Measurements from ENCODE around the gene DRC7. TPM values are rescaled to one million over a fixed set of nuclear protein-coding genes. Genes with fewer than 3 reads are reported as not detected.

DRC7 gene
- total RNA-seq, 1 experiment from 2014 or later, result not detected

DNA sequence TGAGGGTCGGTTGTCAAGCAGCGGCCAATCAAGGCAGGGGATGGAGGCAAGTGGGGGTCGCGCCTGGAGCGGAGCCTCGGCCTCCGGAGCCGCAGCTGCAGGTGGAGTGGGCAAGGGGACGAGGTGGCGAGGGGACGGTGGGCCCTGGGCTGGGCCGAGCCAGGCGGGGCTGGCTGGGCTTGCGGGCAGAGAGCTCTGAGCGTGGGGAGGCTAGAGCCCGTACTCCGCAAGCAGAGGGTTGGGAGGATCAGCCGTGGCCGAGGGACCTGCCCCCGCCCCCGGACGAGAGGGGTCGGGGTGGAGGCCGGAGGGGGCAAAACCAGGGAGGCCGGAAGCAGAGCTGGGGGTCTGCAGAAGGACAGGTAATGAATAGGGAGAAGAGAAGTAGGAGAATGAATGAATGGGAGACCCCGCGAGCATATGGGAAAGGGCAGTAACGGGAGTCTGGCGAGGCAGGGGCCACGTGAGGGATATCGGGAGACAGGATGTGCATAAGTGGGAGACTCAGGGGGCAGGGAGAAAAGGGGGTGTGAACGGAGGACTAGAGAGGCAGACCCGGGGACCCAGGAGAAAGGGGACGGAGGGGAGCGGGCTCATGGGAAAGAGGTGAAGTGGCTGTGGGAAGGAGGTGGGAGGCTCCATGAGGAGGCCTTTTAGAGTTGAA lies 41.3 kb downstream of the DRC7 start, which contains the start of gene KATNB1:
TSS of gene KATNB1 (plus strand) at position 16 of the 664 bp plus-strand sequence. CDS start 1,474 bp downstream, outside the sequence.
- H3K9ac ChIP-seq (ENCODE audit: low read length), result peak within 1 kb of the TSS; percentile 93
- H3K4me1 ChIP-seq (ENCODE audit: insufficient read depth, low read length), result peaks cover 14% of the 10 kb centered on the region
- no TSS peak for BruUV-seq (replicated peaks)
- POLR2A ChIA-PET (ENCODE audit: unreplicated experiment), result interaction anchor here (0.6 to 0.7 kb wide), 3 partner anchors 64 to 297 kb away, joined by 3 to 8 read pairs (median 7); no protein-coding TSS in a partner anchor
- ATAC-seq, result peak; percentile 35
- H3K36me3 ChIP-seq (ENCODE audit: low read depth, low read length), result no peaks in the 10 kb centered on the region
- no peak for DNase-seq
- TF ChIP-seq, protein P1, sequence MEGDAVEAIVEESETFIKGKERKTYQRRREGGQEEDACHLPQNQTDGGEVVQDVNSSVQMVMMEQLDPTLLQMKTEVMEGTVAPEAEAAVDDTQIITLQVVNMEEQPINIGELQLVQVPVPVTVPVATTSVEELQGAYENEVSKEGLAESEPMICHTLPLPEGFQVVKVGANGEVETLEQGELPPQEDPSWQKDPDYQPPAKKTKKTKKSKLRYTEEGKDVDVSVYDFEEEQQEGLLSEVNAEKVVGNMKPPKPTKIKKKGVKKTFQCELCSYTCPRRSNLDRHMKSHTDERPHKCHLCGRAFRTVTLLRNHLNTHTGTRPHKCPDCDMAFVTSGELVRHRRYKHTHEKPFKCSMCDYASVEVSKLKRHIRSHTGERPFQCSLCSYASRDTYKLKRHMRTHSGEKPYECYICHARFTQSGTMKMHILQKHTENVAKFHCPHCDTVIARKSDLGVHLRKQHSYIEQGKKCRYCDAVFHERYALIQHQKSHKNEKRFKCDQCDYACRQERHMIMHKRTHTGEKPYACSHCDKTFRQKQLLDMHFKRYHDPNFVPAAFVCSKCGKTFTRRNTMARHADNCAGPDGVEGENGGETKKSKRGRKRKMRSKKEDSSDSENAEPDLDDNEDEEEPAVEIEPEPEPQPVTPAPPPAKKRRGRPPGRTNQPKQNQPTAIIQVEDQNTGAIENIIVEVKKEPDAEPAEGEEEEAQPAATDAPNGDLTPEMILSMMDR (conservative IDR thresholded peaks at IDR 0.05; ENCODE audit: low read depth, low read length), result no peak
- TF ChIP-seq EZH2 (IDR thresholded peaks at IDR 0.05; ENCODE audit: low read length, unreplicated experiment) (no peak), EZH2phosphoT487 (IDR thresholded peaks at IDR 0.05; ENCODE audit: borderline replicate concordance, low read length) (no peak)
- CTCF ChIA-PET, result interaction anchor here (1.2 kb wide), 1 partner anchor 145 kb away, joined by 3 read pairs; no protein-coding TSS in a partner anchor
- peak within 1 kb of the TSS; percentile 45 for H3K27ac ChIP-seq (ENCODE audit: low read length)
- intact Hi-C loops (cut with micrococcal nuclease), result no loop called here
- no peaks in the 10 kb centered on the region for H4K20me1 ChIP-seq (ENCODE audit: low read length)
- peak within 1 kb of the TSS; percentile 87 for H3K4me3 ChIP-seq (ENCODE audit: low read length)
- H3F3A ChIP-seq (ENCODE audit: low read length, unreplicated experiment), result no peaks in the 10 kb centered on the region
- H3K9me2 ChIP-seq (replicated peaks; ENCODE audit: low read length), result no peaks in the 10 kb centered on the region
- peaks cover 15% of the 10 kb centered on the region; the same call in 1 of the 2 replicates for H3K79me2 ChIP-seq (ENCODE audit: low read length)
- H3K4me2 ChIP-seq (ENCODE audit: low read length), result peak within 1 kb of the TSS; percentile 99
- H2AFZ ChIP-seq (ENCODE audit: low read length), result peak within 1 kb of the TSS; percentile 94
- no peaks in the 10 kb centered on the region for H3K27me3 ChIP-seq (ENCODE audit: low read length)
- no peaks in the 10 kb centered on the region for H3K9me3 ChIP-seq (ENCODE audit: low read length)

GRCh38 chr16:57736419-57737351 lies 42.1 kb downstream of the DRC7 start:
- H4K20me1 ChIP-seq (ENCODE audit: low read length), result no peaks in the 10 kb centered on the region
- intact Hi-C loops (cut with micrococcal nuclease), result no loop called here
- H3K4me2 ChIP-seq (ENCODE audit: low read length), result peak overlapping the region; percentile 99
- peaks cover 14% of the 10 kb centered on the region for H3K4me1 ChIP-seq (ENCODE audit: insufficient read depth, low read length)
- TF ChIP-seq EZH2phosphoT487 (IDR thresholded peaks at IDR 0.05; ENCODE audit: borderline replicate concordance, low read length), result no peak
- TF ChIP-seq, protein P1 (conservative IDR thresholded peaks at IDR 0.05; ENCODE audit: low read depth, low read length), result no peak; the same call in 1 of the 2 replicates
- no peak for TF ChIP-seq EZH2 (IDR thresholded peaks at IDR 0.05; ENCODE audit: low read length, unreplicated experiment)
- H3K9ac ChIP-seq (ENCODE audit: low read length), result peak overlapping the region; percentile 82
- DNase-seq, result peak; percentile 59
- H3K36me3 ChIP-seq (ENCODE audit: low read depth, low read length), result no peaks in the 10 kb centered on the region
- ATAC-seq, result peak; percentile 34
- H2AFZ ChIP-seq (ENCODE audit: low read length), result peak overlapping the region; percentile 85
- H3K9me2 ChIP-seq (replicated peaks; ENCODE audit: low read length), result no peaks in the 10 kb centered on the region
- no peaks in the 10 kb centered on the region for H3K27me3 ChIP-seq (ENCODE audit: low read length)
- POLR2A ChIA-PET (ENCODE audit: unreplicated experiment), result no interaction called here
- no TSS peak for BruUV-seq (replicated peaks)
- no peaks in the 10 kb centered on the region for H3K9me3 ChIP-seq (ENCODE audit: low read length)
- H3K4me3 ChIP-seq (ENCODE audit: low read length), result peak overlapping the region; percentile 87
- H3K79me2 ChIP-seq (ENCODE audit: low read length), result peaks cover 15% of the 10 kb centered on the region; the same call in 1 of the 2 replicates
- CTCF ChIA-PET, result interaction anchor here (0.5 kb wide), 1 partner anchor 265 kb away, joined by 3 read pairs; no protein-coding TSS in a partner anchor
- H3K27ac ChIP-seq (ENCODE audit: low read length), result peak overlapping the region; percentile 6; the same call in 1 of the 2 replicates
- H3F3A ChIP-seq (ENCODE audit: low read length, unreplicated experiment), result no peaks in the 10 kb centered on the region

Measured in PC-3 (cell line).